ENCODE data around the gene TRDN.

GRCh38 chr6:123641497-123641896 lies 4.7 kb upstream of the TRDN start:
- no peak for TF ChIP-seq EZH2 (IDR thresholded peaks at IDR 0.05)
- no peak for TF ChIP-seq POLR2AphosphoS5 (IDR thresholded peaks at IDR 0.05; ENCODE audit: borderline replicate concordance, low read depth, low read length)

All from SK-N-MC (cell line).